HG03521 (cell line): Measurements from ENCODE around the gene BNC2.
"Not testable (repeated sequence)": the region's sequence is repeated elsewhere in the genome, so short reads cannot be mapped to it uniquely, and the experiment has no call there.

ENCODE experiments used
- ATAC-seq: cut with Tn5 transposase; IDR thresholded peaks from one replicate; pipeline ENCODE4 v1.9.1; 2021; ENCODE audit warnings: mild to moderate bottlenecking, moderate library complexity; ENCODE audit not compliant: unreplicated experiment

The BNC2 gene

DNA sequence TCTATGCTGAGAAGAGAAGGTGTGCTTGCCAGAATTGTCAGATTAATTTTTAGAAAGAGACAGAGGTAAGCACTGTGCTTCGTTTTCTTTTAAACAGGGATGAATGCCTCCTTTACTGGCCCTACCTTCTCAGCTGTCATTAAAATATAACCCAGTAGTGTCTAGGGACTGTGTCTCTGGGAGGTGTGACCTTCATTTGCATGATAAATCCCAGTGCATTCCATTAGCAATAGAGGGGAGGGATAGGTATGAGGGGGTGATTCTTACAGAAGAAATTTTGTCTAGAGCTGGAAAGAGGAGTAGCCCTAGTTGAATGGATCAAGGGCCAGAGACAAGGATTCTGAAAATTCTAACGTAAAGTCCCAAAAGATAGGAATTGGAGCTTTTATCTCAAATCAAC lies 351.5 kb downstream of the BNC2 start:
- no peak for ATAC-seq

DNA sequence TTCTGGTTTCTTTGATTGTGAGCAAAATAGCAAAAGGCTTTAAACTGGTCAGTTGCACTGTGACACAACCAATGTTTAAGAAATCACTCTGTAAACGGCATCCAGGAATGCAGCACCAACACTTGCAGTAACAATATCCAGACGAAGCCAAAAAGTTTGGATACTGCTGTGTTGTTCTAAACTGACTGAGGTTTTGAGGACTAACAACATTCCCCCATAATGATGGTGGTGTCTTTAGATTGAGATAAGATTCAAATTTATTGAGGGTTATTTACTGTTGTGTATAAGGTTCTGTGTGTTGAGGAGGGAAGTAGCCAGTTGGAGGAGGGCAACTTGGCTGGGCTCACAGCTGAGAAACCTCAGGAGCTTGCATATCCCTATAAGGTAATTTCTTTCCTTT lies 353.6 kb downstream of the BNC2 start:
- ATAC-seq, result no peak

DNA sequence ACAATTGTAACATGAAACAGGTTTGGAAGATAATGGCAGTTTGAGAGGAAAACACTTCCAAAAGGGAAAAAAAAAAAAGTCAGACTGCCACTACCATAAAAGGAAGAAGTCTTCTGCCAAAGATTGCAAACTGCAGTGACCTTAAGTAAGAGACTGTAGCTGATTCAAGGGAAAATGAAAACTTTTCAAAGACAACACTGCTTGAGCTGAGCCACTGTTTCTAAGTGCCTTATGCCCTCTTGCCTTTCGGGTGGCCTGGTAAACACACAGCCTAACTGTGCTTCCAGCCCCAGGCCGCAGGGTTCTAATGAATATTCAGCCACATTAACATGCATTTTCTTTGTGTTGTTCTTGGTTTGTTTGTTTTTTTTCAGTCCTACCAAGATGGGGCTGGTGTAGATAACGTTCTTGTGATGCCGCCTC lies 354.6 kb downstream of the BNC2 start:
- no peak for ATAC-seq

GRCh38 chr9:16515207-16515606 lies 355.3 kb downstream of the BNC2 start:
- ATAC-seq, result no peak

- no peak for ATAC-seq
These were observed 356.3 kb downstream of the BNC2 start for GRCh38 chr9:16514131-16514530.

DNA sequence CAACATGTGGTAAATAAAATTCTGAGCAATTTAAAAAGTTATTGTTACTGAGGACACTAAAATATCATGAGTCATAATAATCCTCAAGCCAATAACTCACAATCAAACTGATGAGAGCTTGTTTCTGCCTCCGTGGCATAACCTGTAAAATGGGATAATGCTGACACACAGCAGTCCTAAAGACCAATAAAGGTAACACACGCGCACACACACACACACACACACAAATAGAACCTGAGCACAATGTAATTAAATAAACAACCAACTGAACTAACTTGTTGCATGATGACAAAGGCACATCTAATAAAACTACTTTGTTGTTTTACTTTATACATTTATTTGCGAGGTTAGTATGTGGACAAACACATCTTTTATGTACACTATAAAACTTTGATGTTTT lies 358.2 kb downstream of the BNC2 start:
- no peak for ATAC-seq

DNA sequence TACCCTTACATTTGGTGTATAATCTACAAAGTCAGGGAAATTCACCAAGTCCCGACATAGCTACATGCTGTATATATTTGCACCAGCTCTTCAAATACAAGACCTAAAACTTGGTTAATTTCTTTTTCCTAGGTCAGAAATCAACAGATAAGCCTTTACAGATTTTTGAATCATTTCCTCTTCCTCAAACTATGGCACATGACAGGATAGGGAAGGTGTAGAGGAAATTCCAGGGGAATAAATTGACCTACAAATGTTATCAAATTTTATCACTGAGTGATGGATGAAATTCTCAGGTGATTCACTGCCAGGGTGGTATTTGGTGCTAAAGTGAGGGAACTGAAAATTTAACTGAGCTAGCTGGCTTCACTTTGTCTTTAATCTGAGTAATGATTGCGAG lies 360.0 kb downstream of the BNC2 start:
- ATAC-seq, result no peak

DNA sequence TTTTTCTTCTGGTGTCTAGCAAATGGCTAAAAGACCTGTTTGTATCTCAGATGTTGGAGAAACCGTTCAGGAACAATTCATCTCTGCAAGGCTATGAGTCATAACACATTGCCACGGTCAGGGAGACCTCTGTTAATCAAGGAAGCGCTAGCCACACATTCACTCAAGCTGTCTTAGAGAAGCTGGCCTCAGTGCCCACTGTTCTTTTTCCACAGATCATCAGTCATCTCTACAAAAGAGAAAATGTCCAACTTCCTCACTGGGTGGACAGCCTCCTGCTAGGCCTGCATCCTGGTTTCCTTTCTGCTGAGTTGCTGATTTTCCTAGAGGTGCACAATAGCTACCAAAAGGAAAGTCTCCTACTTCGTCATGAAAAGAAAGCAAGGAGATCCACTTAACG lies 360.5 kb downstream of the BNC2 start:
- ATAC-seq, result no peak

- no peak for ATAC-seq
These were observed 365.3 kb downstream of the BNC2 start for GRCh38 chr9:16505199-16505598.

DNA sequence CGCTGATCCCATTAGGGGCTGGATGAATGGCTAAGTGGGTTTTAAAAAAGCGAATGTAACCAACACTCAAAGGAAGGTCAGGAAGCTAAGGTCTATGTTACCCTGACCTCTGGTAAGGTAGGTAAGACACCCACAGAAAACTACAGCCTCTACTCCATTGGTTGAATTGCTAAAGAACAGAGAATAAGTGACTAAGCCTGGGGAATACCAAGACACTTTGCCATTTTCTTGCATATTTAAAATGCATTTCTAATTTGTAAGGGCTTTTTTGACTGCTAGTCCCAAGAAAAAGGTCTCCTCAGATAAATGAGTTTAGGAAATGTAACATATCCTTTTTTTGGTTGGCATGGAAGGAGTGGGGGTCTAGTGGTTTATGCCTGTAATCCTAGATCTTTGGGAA lies 368.7 kb downstream of the BNC2 start:
- ATAC-seq, result no peak

GRCh38 chr9:16501141-16501540 lies 369.3 kb downstream of the BNC2 start:
- ATAC-seq, result no peak

DNA sequence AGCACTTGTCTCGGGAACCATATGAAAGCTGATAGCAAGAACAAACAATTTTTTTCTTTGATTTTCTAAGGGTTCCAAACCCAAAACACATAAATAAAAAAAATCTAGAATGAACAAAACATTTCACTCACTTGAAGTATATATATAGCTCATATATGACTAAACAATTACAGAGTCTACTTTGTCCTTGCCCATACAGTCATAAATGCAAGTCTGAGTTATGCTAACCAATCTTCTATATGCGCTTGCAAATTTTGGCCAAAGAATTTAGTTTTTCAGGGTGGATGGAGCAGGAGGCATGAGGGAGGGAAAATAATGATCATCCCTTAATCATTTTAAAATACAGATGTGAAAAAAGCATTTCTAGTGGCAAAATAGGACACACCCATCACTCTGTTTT lies 370.1 kb downstream of the BNC2 start:
- ATAC-seq, result no peak

DNA sequence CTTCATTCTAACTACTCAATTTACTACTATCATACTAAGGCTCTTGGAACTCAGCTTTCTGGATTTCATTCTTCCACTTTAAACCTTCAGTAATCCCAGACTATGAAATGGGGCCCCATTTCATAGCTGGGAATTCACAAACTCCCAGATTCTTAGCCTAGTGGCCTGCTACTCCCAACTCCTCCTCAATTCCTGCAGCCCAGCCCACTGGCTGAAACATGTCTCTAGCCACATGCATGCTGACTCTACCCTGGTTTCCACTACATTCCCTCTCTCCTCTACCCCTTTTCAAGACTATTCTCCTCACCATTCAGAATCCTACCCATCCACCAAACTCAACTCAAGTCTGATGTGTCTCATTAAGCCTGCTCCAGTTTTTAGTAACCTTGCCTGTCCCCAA lies 370.6 kb downstream of the BNC2 start:
- no peak for ATAC-seq

DNA sequence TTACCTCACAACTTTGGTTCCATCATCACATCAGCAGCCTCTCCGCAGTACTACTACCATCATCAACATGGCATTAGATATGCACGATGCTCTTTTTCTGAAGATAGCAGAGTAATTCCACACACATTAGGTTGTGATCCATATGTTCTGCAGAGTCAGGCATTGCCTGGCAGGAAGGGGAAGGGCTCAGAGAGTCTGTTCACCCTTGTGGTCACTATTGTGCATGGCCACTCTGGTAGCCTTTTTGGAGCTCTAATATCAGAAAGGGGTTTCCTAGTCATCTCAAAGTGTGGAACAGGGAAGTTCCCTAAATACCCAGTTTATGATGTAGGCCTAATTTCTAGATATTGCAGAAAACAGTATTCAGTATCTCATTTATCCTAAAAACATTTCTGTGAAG lies 373.6 kb downstream of the BNC2 start:
- no peak for ATAC-seq

DNA sequence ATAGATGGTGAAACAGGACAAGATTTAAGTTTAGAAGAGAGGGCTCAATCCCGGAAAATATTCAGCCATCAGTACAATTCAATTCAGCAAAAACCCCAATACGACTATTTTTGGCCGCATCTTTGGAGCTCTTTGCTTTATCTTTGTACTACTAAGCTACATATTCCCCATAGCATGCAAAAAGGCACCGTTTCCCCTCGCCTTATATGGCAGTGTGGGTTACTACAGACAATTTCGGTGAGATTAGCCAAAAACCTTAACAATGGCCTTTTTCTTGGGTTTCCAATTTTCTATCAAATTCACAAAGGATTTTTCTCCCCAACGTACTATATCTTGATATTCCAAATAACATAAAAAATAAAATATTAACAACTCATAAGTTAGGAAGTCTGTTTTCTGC lies 382.6 kb downstream of the BNC2 start:
- no peak for ATAC-seq

DNA sequence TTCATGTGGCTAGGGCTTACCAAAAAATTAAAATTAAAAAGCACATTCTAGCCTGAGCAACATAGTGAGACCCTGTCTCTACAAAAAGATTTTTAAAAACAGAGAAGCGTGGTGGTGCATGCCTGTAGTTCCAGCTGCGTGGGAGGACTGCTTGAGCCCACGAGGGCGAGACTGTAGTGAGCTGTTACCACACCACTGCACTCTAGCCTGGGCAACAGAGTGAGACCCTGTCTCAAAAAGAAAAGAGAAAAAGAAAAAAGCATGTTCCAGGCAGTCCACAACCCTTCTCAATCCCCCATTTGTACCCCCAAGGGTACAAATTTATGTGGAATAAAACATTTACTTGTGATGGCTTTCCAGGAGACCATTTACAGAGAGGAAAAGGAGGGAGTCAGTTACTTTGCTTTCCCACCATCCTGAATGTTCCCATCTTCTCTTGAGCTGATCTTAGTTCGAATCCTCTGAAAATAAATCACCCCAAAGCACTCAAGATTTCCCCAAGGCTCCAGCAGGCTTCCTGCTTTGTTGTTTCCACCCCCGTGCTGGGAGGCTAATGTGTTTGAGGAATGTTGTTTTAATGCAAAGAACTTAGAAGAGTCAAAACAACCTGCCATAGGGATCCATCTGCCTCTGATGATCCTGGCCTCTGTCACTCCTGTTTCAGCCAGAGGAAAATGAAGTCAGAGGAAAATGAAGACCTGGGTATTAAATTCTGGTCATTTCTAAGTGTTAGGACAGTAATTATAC lies 384.7 kb downstream of the BNC2 start:
- ATAC-seq, result no peak

DNA sequence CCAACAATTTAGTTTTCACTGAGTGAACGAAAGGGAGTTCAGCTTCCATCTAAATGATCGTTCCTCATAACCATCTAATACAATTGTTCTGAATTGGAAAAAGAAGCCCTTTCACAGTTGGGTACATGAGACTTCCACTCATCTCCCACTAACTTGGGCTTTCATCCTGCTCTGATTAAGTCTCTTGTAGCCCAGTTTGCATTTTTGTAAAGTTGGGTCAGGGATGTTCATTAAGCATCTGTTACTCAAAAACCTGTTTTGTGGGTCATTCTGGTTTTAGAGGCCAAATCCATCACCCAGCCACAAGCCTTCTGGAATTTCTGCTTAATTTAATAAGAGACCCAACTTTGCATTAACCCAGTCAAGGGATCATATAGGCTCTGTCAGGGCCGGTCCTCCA lies 385.3 kb downstream of the BNC2 start:
- ATAC-seq, result no peak

DNA sequence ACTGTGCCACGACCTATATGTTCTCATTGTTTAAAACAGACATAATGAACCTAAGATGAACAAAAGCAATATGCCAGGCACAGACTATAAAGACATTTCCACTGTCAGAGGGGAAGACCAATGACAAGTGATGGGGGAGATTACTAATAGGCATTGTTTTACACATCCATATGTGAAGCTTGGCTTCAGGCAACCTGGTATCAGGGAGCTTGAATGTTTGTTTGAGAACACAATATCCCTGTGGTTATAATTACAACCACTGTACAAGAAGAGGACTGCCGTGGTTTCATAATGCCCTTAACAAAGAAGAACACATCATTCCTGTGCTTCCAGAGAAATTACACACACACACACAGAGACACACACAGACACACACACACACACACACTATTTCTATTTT lies 385.7 kb downstream of the BNC2 start:
- ATAC-seq, result no peak

GRCh38 chr9:16484180-16484579 lies 386.3 kb downstream of the BNC2 start:
- ATAC-seq, result no peak

DNA sequence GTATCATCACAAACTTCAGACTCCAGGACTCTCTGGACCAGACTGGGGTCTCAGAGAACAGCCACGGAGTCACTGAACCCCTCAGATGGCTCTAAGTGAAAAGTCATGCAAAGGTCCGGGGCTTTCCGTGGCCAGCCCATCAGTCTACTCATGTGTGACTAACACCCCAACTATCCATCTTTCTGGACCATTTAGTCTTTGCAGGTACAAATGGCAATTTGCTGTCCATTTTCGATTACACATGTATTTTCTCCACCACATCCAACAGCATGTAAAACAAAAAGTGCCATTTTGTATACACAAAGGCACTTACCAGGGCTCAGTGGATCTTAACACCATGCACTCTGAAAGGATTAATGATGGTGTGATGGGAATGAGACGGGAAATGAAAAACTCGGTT lies 387.7 kb downstream of the BNC2 start:
- no peak for ATAC-seq

DNA sequence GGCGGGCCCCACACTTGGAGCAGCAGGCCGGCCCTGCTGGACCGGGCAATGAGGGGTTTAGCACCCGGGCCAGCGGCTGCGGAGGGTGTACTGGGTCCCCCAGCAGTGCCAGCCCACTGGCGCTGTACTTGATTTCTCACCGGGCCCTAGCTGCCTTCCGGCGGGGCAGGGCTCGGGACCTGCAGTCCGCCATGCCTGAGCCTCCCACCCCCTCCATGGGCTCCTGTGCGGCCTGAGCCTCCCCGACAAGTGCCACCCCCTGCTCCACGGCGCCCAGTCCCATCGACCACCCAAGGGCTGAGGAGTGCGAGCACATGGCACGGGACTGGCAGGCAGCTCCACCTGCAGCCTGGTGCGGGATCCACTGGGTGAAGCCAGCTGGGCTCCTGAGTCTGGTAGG lies 389.9 kb downstream of the BNC2 start:
- not testable (repeated sequence) for ATAC-seq

DNA sequence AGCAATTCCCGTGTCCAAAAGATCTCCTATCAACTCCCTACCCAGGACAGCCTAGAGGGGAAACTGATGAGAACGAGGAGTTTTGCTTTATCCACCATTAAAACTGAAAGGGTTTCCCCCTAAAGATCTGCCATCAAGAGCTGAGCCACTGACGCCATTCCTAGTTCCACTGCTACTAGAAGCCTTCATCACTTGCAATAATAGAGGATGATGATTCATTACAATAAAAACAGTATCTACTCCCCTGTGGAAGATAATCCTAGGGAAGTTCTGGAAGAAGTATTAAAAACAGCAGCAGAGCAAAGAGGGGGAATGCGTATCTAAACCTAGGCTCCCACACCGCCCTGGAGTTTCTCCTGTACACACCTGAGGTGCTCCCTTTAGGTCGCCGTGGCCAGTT lies 394.5 kb downstream of the BNC2 start:
- ATAC-seq, result no peak

GRCh38 chr9:16475257-16475656 lies 395.2 kb downstream of the BNC2 start:
- no peak for ATAC-seq
